HUES48 (cell line): ENCODE data around the gene MYH6.

Experiments used
- H3K27ac ChIP-seq: one replicate; pipeline ENCODE4 v1.7.0; 2013; ENCODE audit warnings: low read depth, low read length, inconsistent platforms
- H3K27me3 ChIP-seq: 2 replicates; pipeline ENCODE4 v1.6.1; 2013; ENCODE audit warnings: mild to moderate bottlenecking, low read length; ENCODE audit not compliant: control insufficient read depth, insufficient read depth
- H3K36me3 ChIP-seq: 2 replicates; pipeline ENCODE4 v1.6.1; 2013; ENCODE audit warnings: low read length; ENCODE audit not compliant: control insufficient read depth, insufficient read depth
- H3K4me1 ChIP-seq: 2 replicates; pipeline ENCODE4 v1.6.1; 2013; ENCODE audit warnings: mild to moderate bottlenecking, low read length; ENCODE audit not compliant: control insufficient read depth, insufficient read depth
- H3K4me3 ChIP-seq: 2 replicates; pipeline ENCODE4 v1.5.1; 2013; ENCODE audit warnings: mild to moderate bottlenecking, low read depth, low read length
- H3K9ac ChIP-seq: 2 replicates; pipeline ENCODE4 v1.6.1; 2013; ENCODE audit warnings: mild to moderate bottlenecking, low read depth, low read length, moderate library complexity
- H3K9me3 ChIP-seq: 2 replicates; pipeline ENCODE4 v1.6.1; 2013; ENCODE audit warnings: low read length; ENCODE audit not compliant: control insufficient read depth, insufficient read depth

The MYH6 gene

GRCh38 chr14:23352506-23353432 is 55.3 kb downstream of the MYH6 start, which contains the start of gene SLC22A17:
Gene SLC22A17, minus strand, starts transcription at chr14:23352887.
- peak within 1 kb of the TSS; percentile 80 for H3K4me3 ChIP-seq
- H3K9ac ChIP-seq: no peak within 1 kb of the TSS
- peak within 1 kb of the TSS; percentile 64 for H3K27ac ChIP-seq
- no peaks in the 10 kb centered on the region for H3K9me3 ChIP-seq
- H3K4me1 ChIP-seq: no peaks in the 10 kb centered on the region
- peaks cover 26% of the 10 kb centered on the region for H3K27me3 ChIP-seq
- peaks cover 16% of the 10 kb centered on the region for H3K36me3 ChIP-seq

- peaks cover 7% of the 10 kb centered on the region for H3K36me3 ChIP-seq
- H3K27ac ChIP-seq: no peak overlapping the region
- peak overlapping the region; percentile 80 for H3K4me3 ChIP-seq
- no peaks in the 10 kb centered on the region for H3K4me1 ChIP-seq
- no peak overlapping the region for H3K9ac ChIP-seq
- peaks cover 26% of the 10 kb centered on the region for H3K27me3 ChIP-seq
- no peaks in the 10 kb centered on the region for H3K9me3 ChIP-seq
These were observed 56.2 kb downstream of the MYH6 start for GRCh38 chr14:23351681-23352505.

GRCh38 chr14:23349156-23349845 is 58.8 kb downstream of the MYH6 start:
- Histone ChIP-seq H3K9ac (no peak overlapping the region), H3K27ac (no peak overlapping the region), H3K4me3 (no peak overlapping the region), H3K4me1 (no peaks in the 10 kb centered on the region), H3K36me3 (no peaks in the 10 kb centered on the region), H3K9me3 (no peaks in the 10 kb centered on the region), H3K27me3 (peaks cover 26% of the 10 kb centered on the region)

GRCh38 chr14:23348297-23348655 is 59.8 kb downstream of the MYH6 start:
- Histone ChIP-seq H3K9me3 (no peaks in the 10 kb centered on the region), H3K36me3 (no peaks in the 10 kb centered on the region), H3K27me3 (peaks cover 17% of the 10 kb centered on the region), H3K4me1 (no peaks in the 10 kb centered on the region), H3K9ac (no peak overlapping the region), H3K4me3 (no peak overlapping the region), H3K27ac (no peak overlapping the region)

GRCh38 chr14:23347406-23348296 is 60.4 kb downstream of the MYH6 start:
- Histone ChIP-seq H3K9ac (no peak overlapping the region), H3K27me3 (peaks cover 14% of the 10 kb centered on the region), H3K4me3 (no peak overlapping the region), H3K27ac (no peak overlapping the region), H3K36me3 (no peaks in the 10 kb centered on the region), H3K9me3 (no peaks in the 10 kb centered on the region), H3K4me1 (no peaks in the 10 kb centered on the region)

- Histone ChIP-seq H3K27me3 (peaks cover 12% of the 10 kb centered on the region), H3K4me1 (no peaks in the 10 kb centered on the region), H3K9me3 (no peaks in the 10 kb centered on the region), H3K27ac (no peak overlapping the region), H3K36me3 (no peaks in the 10 kb centered on the region), H3K4me3 (no peak overlapping the region), H3K9ac (no peak overlapping the region)
These were observed 61.2 kb downstream of the MYH6 start for GRCh38 chr14:23346693-23347405.

- peaks cover 5% of the 10 kb centered on the region; the same call in 1 of the 2 replicates for H3K27me3 ChIP-seq
- H3K9ac ChIP-seq: no peak overlapping the region
- peaks cover 2% of the 10 kb centered on the region for H3K9me3 ChIP-seq
These were observed 61.9 kb downstream of the MYH6 start for GRCh38 chr14:23345987-23346692.

GRCh38 chr14:23344481-23344880 is 63.6 kb downstream of the MYH6 start:
- H3K9ac ChIP-seq: no peak overlapping the region

More at GRCh38 chr14:23345987-23346692, 61.9 kb downstream of the MYH6 start:
- Histone ChIP-seq H3K4me1 (no peaks in the 10 kb centered on the region), H3K4me3 (no peak overlapping the region), H3K27ac (no peak overlapping the region), H3K36me3 (no peaks in the 10 kb centered on the region)

GRCh38 chr14:23339506-23340268 is 68.4 kb downstream of the MYH6 start:
- no peaks in the 10 kb centered on the region; the same call in 1 of the 2 replicates for H3K27me3 ChIP-seq
- H3K4me1 ChIP-seq: no peaks in the 10 kb centered on the region
- no peak overlapping the region for H3K4me3 ChIP-seq
- no peak overlapping the region for H3K27ac ChIP-seq
- no peaks in the 10 kb centered on the region for H3K36me3 ChIP-seq
- peaks cover 27% of the 10 kb centered on the region for H3K9me3 ChIP-seq
- no peak overlapping the region for H3K9ac ChIP-seq

More at GRCh38 chr14:23344481-23344880, 63.6 kb downstream of the MYH6 start:
- no peak overlapping the region for H3K4me3 ChIP-seq
- H3K27ac ChIP-seq: no peak overlapping the region
- H3K36me3 ChIP-seq: no peaks in the 10 kb centered on the region
- no peaks in the 10 kb centered on the region for H3K27me3 ChIP-seq
- peaks cover 18% of the 10 kb centered on the region for H3K9me3 ChIP-seq
- no peaks in the 10 kb centered on the region for H3K4me1 ChIP-seq
